HL-60 (cell line): ENCODE results near the gene VAV2.

ENCODE experiments used
- CTCF ChIP-seq: IDR thresholded peaks from one replicate; pipeline ENCODE4 v1.5.1; 2011; ENCODE audit warnings: low read length, control low read depth, inconsistent platforms; ENCODE audit not compliant: insufficient read depth
- POLR2AphosphoS5 ChIP-seq: IDR thresholded peaks from 2 replicates; pipeline ENCODE4 v1.6.1; 2012; ENCODE audit warnings: low read depth
- REST ChIP-seq: IDR thresholded peaks from 2 replicates; pipeline ENCODE4 v1.6.1; 2012; ENCODE audit warnings: low read depth; ENCODE audit not compliant: insufficient replicate concordance

- no peak for TF ChIP-seq POLR2AphosphoS5
- TF ChIP-seq REST, result no peak
- no peak for TF ChIP-seq CTCF
Measured at GRCh38 chr9:133812077-133812868, 179.9 kb downstream of the VAV2 start.
